Measurements from ENCODE around the gene PROK2. TPM values are rescaled to one million over a fixed set of nuclear protein-coding genes. Genes with fewer than 3 reads are reported as not detected.
A peak's percentile ranks its signal among the peaks of the same experiment; 100 is the strongest.

PROK2 gene
- total RNA-seq, 1 experiment from 2014 or later: 1.4 TPM

- H3K27me3 ChIP-seq (ENCODE audit: insufficient read depth, low read length): peaks cover 6% of the 10 kb centered on the region; the same call in 1 of the 2 replicates
- H3K27ac Mint-ChIP-seq: no peak overlapping the region
These were observed 60.8 kb downstream of the PROK2 start for GRCh38 chr3:71724171-71724453.

More at GRCh38 chr3:71724171-71724453, 60.8 kb downstream of the PROK2 start:
- Histone ChIP-seq H3K18ac (ENCODE audit: insufficient read length, low read depth, low read length) (no peak overlapping the region), H2BK15ac (ENCODE audit: low read depth, low read length) (no peak overlapping the region), H3K4me2 (ENCODE audit: insufficient read depth, insufficient read length, low read length) (peak overlapping the region; percentile 69), H4K91ac (ENCODE audit: insufficient read length, low read depth, low read length) (no peak overlapping the region), H3K27ac (ENCODE audit: insufficient read length, low read depth, low read length) (no peak overlapping the region), H4K20me1 (ENCODE audit: control insufficient read depth, insufficient read depth, insufficient read length) (no peaks in the 10 kb centered on the region), H2AFZ (ENCODE audit: low read length) (no peak overlapping the region), H2AK5ac (ENCODE audit: insufficient read length, low read length) (no peak overlapping the region), H4K8ac (replicated peaks; ENCODE audit: insufficient read length, low read depth, low read length) (no peak overlapping the region), H3K4me1 (ENCODE audit: insufficient read depth, low read length) (peaks cover under 1% of the 10 kb centered on the region; the same call in 1 of the 2 replicates), H3T11ph (ENCODE audit: low read length) (no peak overlapping the region), H3K4ac (ENCODE audit: low read depth, low read length) (no peak overlapping the region), H3K9me3 (ENCODE audit: control insufficient read depth, low read depth, low read length) (no peaks in the 10 kb centered on the region), H2BK20ac (ENCODE audit: low read depth, low read length, poor library complexity, severe bottlenecking) (no peak overlapping the region), H3K14ac (ENCODE audit: insufficient read depth, low read length) (no peak overlapping the region), H3K79me2 (ENCODE audit: insufficient read depth, low read length) (no peaks in the 10 kb centered on the region), H3K9ac (ENCODE audit: extremely low read depth, insufficient read length, low read length) (no peak overlapping the region), H3K79me1 (ENCODE audit: insufficient read depth, low read depth, low read length, poor library complexity, severe bottlenecking) (no peaks in the 10 kb centered on the region), H3K23ac (ENCODE audit: insufficient read length, low read depth, low read length) (no peak overlapping the region), H2BK5ac (ENCODE audit: insufficient read length, low read length) (no peak overlapping the region), H3K56ac (ENCODE audit: insufficient read length, low read depth, low read length) (no peak overlapping the region), H2BK120ac (ENCODE audit: low read depth, low read length, poor library complexity, severe bottlenecking) (no peak overlapping the region), H2BK12ac (ENCODE audit: insufficient read length, low read depth, low read length) (no peak overlapping the region), H3K23me2 (ENCODE audit: insufficient read length, low read depth, low read length, poor library complexity, severe bottlenecking) (peaks cover 9% of the 10 kb centered on the region), H4K5ac (ENCODE audit: insufficient read length, low read depth, low read length) (no peak overlapping the region)
- H3K4me3 Mint-ChIP-seq: peak overlapping the region; percentile 73 to 86
- no peak for TF ChIP-seq CTCF (conservative IDR thresholded peaks at IDR 0.05)
- 0 out of 7 replicates have a peak, but pooled peaks cover 0 to 4% (median 0%) of the 10 kb centered on the region in 3 experiments for H3K36me3 Mint-ChIP-seq (ENCODE audit: insufficient read depth in 1 of 3, low read depth in 3 of 3)
- no peak for DNase-seq
- peaks cover 40% of the 10 kb centered on the region for H3K27me3 Mint-ChIP-seq (ENCODE audit: low read depth)
- peaks cover 16 to 25% of the 10 kb centered on the region in 2 experiments for H3K4me1 Mint-ChIP-seq
- H3K9me3 Mint-ChIP-seq: no peaks in the 10 kb centered on the region

All from H9 (cell line).